Lower leg skin (tissue), 4 donors: ENCODE data around the gene RPL22. TPM values are rescaled to one million over a fixed set of nuclear protein-coding genes. Genes with fewer than 3 reads are reported as not detected.

ENCODE experiments used
- DNase-seq, 2 donors: peaks; one replicate each; pipeline ENCODE4 v3.0.0-alpha.2; 2019; ENCODE audit warnings: low spot score in 2 of 2
- H3K4me3 ChIP-seq: fragments of 200-600 bp; sonication (generic); 2 replicates; pipeline ENCODE4 v1.5.1; 2017; ENCODE audit warnings: mild to moderate bottlenecking, low read depth; ENCODE audit not compliant: poor library complexity, severe bottlenecking
- CTCF ChIP-seq, 3 donors: fragments of 450-650 bp; IDR thresholded peaks; one replicate each; pipeline ENCODE4 v1.5.1; 2016; ENCODE audit warnings: antibody characterized with exemption in 3 of 3, mild to moderate bottlenecking in 3 of 3, moderate library complexity in 2 of 3
- POLR2A ChIP-seq, 2 donors: fragments of 450-650 bp; IDR thresholded peaks; one replicate each; pipeline ENCODE4 v1.6.1; 2016 to 2017; ENCODE audit warnings: antibody characterized with exemption in 2 of 2, mild to moderate bottlenecking in 1 of 2, moderate library complexity in 1 of 2
- WGBS, 2 donors: methylation state at CpG; one replicate each; pipeline ENCODE4 v1.1.5; 2018; 5-methylcytosine and 5-hydroxymethylcytosine counted together
- intact Hi-C: fragments of 100-400 bp; cut with DNase I; formaldehyde crosslinking; loops from one replicate; pipeline ENCODE4 v1.15.0; 2023; ENCODE audit warnings: low total_unique reads
- total RNA-seq, 4 donors: library from RNA; depleted of rRNA; stranded (reverse); fragments of >200 nt; gene quantifications; one replicate each; pipeline ENCODE4 v1.1.0, GENCODE V29; 2016

RPL22 gene
- total RNA-seq, 4 donors from 2014 or later, result 122 to 216 (median 179) TPM

- no peak overlapping the region for H3K4me3 ChIP-seq
- no peak for DNase-seq
- TF ChIP-seq POLR2A (IDR thresholded peaks at IDR 0.05) (no peak), CTCF (IDR thresholded peaks at IDR 0.05) (no peak)
- intact Hi-C loops, result no loop called here
- WGBS, 2 donors, result 78 to 88% methylated on average over 6 to 7 of the region's 7 CpGs
These were observed 46.5 kb downstream of the RPL22 start for GRCh38 chr1:6152882-6153281.

DNA sequence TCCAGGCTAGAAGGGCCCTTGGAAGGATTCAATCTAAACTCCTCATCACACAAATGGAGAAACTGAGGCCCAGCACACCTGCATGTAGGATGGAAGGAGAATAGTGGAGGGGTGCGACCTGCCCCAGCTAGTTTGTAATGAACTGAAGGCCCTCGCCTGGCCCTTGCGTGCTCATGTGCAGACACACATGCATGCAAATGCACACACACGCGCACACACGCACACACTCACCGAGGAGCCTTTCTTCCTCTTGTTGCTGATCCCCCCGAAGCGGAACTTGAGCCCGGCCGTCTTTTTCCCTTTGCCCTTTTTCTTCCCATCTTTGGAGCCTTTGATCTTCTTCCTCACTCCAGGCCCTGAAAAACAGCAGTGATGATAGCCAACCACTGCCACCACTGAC, 47.2 kb downstream of the RPL22 start:
- H3K4me3 ChIP-seq, result no peak overlapping the region
- intact Hi-C loops, result no loop called here
- TF ChIP-seq POLR2A (IDR thresholded peaks at IDR 0.05), result no peak
- no peak for TF ChIP-seq CTCF (IDR thresholded peaks at IDR 0.05)
- no peak for DNase-seq
- whole genome bisulfite sequencing, 2 donors, result 73 to 85% methylated on average over 11 of the region's 11 CpGs

DNA sequence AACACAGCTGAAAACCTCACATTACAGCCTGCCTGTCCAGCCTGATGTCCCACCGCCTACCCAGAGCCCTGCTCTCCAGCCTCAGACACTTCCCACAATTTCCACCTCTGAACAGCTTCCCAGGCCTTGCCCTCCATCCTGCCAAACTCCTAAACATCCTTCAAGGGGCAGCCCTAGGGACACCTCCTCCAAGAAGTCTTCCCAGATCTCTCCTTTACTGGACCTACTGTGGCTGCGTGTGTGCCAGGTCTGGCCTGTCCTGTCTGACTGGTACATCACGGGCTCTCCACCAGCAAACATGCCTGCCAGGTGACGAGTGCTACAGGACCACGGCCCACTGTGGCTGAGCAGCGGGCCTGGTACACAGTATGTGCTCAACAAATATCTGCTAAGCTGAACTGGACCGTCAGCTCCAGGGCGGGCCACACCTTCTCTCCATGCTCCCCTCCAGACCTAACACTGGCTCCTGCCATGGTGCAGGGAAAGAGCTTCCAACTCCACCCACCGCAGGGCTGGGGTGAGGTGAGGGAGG, 48.0 kb downstream of the RPL22 start:
- WGBS, 2 donors, result 86 to 88% methylated on average over 8 to 9 of the region's 9 CpGs
- DNase-seq, result no peak
- H3K4me3 ChIP-seq, result no peak overlapping the region
- intact Hi-C loops, result no loop called here
- TF ChIP-seq POLR2A (IDR thresholded peaks at IDR 0.05) (no peak), CTCF (IDR thresholded peaks at IDR 0.05) (no peak)

DNA sequence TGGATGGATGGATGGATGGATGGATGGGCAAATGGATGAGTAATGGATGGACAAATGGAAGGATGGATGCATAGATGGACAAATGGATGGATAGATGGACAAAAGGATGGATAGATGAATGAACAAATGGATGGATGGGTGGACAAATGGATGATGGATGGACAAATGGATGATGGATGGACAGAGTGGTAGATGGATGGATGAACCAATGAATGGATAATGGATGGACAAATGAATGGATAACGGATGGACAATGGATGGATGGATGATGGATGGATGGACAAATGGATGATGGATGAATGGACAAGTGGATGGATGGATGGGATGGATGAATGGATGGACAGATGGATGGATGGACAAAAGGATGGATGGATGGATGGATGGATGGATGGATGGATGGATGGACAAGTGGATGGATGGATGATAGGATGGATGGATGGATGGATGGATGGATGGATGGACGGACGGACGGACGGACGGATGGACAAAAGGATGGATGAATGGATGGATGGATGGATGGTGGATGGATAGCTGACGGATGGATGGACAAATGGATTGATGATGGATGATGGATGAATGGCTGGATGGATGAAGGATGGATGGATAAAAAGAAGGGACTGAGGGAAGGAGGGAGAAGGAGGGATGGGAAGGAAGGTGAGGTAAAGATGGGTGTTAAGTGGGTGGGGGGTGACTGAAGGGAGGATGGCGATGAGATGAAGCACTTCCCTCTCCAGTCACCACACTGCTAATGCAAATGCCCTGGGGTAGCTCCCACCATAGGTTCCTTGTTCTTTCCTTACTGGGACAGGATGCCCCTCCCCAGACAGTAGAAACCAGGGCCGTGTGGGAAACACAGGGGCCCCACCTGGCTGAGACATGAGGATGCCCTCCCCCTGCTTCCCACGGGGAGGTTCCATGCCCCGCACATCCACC, 49.1 kb downstream of the RPL22 start:
- DNase-seq, result no peak
- TF ChIP-seq CTCF (IDR thresholded peaks at IDR 0.05), result no peak
- no peak for TF ChIP-seq POLR2A (IDR thresholded peaks at IDR 0.05)
- intact Hi-C loops, result no loop called here
- no peak overlapping the region for H3K4me3 ChIP-seq
- 74% methylated on average over 11 of the region's 11 CpGs for WGBS, 2 donors

GRCh38 chr1:6149597-6149996, 49.8 kb downstream of the RPL22 start:
- no peak for DNase-seq
- WGBS, 2 donors, result 95 to 97% methylated on average over 1 of the region's 1 CpG
- no peak overlapping the region for H3K4me3 ChIP-seq
- no peak for TF ChIP-seq POLR2A (IDR thresholded peaks at IDR 0.05)
- TF ChIP-seq CTCF (IDR thresholded peaks at IDR 0.05), result no peak
- intact Hi-C loops, result no loop called here
